ENCODE measurements around the gene IFNL1. TPM values are rescaled to one million over a fixed set of nuclear protein-coding genes. Genes with fewer than 3 reads are reported as not detected.
"Not testable (repeated sequence)": the region's sequence is repeated elsewhere in the genome, so short reads cannot be mapped to it uniquely, and the experiment has no call there.

IFNL1 gene
- polyA plus RNA-seq, 4 donors = not detected

DNA sequence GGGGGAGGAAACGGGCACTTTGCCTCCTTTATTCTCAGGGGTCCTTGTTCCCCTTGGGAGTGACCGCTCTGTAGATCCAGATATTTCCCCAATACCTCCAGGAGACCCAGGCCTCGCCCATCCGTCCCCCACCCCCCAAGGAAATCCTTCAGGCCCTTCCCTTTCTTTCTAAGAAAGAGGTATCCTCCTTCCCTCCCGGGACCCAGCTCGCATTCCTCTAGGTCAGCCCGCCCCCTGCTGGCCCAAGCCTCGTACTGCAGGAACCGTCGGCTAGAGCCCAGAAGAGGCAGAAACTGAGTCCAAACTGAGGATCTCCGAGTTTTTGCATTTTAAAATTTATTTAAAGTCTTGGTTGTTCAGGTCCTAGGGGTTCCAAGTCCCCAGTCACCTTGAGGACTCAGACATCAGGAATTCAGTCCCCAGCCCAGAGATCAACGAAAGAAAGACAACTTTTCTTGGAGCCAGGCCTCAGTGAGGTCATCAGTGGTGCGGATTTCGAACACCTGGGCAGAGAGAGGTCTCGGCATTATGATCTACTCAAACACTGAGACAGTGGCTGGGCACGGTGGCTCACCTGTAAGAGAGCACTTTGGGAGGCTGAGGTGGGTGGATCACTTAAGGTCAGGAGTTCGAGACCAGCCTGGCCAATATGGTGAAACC lies 32.0 kb downstream of the IFNL1 start:
- peak in 2 of 4 donors; percentile 49 to 70 for DNase-seq (ENCODE audit: low read depth in 4 of 4, low spot score in 2 of 4)

DNA sequence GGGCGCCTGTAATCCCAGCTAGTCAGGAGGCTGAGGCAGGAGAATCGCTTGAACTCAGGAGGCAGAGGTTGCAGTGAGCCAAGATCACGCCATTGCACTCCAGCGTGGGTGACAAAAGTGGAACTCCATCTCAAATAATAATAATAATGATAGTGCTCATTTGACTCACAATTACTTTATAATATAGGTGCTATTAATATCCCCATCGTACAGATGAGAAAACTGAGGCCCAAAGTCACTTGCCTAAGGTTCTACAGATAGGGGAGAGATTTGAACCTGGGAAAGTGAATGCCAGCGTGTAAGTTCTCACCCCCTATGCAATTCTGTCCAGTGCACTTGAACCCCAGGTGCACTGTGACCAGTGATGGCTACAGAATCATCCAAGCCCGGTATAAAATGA lies 33.7 kb downstream of the IFNL1 start:
- DNase-seq (ENCODE audit: low read depth in 4 of 4, low spot score in 2 of 4) = no peak

DNA sequence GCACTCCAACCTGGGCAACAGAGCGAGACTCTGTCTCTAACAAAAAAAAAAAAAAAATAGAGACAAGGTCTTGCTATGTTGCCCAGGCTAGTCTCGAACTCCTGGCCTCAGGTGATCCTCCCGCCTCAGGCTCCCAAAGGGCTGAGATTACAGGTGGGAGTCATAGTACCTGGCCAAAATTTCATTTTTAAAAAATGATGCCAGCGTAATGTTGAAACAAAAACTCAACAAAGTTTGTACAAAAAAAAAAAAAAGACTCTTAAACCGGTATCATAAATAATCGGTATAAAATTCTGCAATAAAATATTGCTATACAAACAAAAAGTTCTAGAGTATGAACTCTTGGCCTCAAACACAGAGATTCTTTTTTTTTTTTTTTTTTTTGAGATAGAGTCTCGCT lies 36.1 kb downstream of the IFNL1 start:
- no peak for DNase-seq (ENCODE audit: low read depth in 4 of 4, low spot score in 2 of 4)

GRCh38 chr19:39332738-39333137 lies 36.5 kb downstream of the IFNL1 start:
- DNase-seq (ENCODE audit: low read depth in 4 of 4, low spot score in 2 of 4) = not testable (repeated sequence)

DNA sequence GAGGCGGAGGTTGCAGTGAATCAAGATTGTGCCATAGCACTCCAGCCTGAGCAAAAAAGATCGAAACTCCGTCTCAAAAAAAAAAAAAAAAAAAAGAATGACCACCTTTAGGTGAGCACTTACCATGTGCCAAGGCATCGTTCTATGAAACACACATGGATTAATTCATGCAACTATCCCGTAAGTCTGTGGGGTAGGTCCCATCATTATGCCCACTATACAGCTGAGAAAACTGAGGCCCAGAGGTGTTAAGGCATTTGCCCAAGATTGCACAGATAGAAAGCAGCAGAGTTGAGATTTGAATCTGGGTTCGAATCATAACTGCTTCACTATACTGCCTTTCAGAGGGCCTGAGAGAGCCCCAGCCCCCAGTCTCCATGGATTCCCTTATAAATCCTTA lies 37.3 kb downstream of the IFNL1 start:
- no peak for DNase-seq (ENCODE audit: low read depth in 4 of 4, low spot score in 2 of 4)

DNA sequence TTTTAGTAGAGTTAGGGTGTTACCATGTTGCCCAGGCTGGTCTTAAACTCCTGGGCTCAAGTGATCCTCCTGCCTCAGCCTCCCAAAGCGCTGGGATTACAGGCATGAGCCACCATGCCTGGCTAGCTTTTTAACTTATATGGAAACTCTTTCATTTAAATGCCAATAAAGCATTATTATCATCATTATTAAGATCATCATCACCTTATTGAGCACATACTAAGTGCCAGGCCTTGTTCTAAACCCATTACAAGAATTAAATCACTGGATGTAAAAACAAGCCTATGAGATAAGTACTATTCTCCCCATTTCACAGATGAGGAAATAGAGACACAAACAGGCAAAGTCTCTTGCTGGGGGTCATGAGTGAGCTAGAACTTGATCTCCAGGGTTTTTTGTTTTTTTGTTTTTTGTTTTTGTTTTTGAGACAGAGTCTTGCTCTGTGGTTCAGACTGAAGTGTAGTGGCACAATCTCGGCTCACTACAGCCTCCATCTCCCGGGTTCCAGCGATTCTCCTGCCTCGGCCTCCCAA lies 38.3 kb downstream of the IFNL1 start:
- no peak for DNase-seq (ENCODE audit: low read depth in 4 of 4, low spot score in 2 of 4)

DNA sequence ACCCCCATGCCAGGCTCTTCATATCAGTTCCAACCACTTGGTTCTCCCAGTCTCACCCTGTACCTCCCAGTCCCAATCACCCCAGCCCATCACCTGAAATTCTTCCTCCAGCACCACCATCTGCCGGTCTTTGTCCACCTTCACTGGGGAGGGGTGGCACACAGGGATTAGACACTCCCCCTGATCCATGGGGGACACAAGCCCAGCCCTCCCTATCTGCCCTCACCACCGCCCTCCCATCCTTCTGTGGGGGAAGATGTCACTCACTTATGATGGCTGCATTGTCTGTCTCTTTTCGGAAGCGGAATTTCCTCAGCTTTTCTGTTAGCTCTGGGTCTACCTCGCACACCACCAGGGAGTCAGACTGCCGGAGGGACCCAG lies 39.0 kb downstream of the IFNL1 start:
- DNase-seq (ENCODE audit: low read depth in 4 of 4, low spot score in 2 of 4) = no peak

- DNase-seq (ENCODE audit: low read depth in 4 of 4, low spot score in 2 of 4) = no peak
Measured at GRCh38 chr19:39336483-39336882, 40.3 kb downstream of the IFNL1 start.

DNA sequence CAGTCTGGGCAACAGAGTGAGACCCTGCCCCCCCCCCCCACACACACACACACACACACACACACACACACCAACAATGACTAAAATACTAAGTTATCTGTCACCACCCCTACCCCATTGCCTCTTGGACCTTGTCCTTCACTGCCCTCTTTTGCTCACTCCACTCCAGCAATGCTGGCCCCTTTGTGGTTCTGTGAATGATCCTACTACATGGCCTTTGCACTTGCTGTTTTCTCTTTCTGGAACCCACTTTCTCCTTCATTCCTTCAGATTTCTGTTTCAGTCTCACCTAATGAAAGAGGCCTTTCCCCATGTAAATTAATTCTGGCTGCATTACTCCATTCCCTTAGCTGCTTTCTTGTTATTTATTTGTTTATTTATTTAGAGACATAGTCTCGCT lies 43.5 kb downstream of the IFNL1 start:
- DNase-seq (ENCODE audit: low read depth in 4 of 4, low spot score in 2 of 4) = no peak

GRCh38 chr19:39340156-39340555 lies 43.9 kb downstream of the IFNL1 start:
- DNase-seq (ENCODE audit: low read depth in 4 of 4, low spot score in 2 of 4) = not testable (repeated sequence)

- peak in 1 of 4 donors; percentile 32 for DNase-seq (ENCODE audit: low read depth in 4 of 4, low spot score in 2 of 4)
Measured at GRCh38 chr19:39341129-39341718, 45.0 kb downstream of the IFNL1 start.

GRCh38 chr19:39341719-39342604 lies 45.8 kb downstream of the IFNL1 start, which contains the start of gene SAMD4B:
Gene SAMD4B, plus strand, starts transcription at chr19:39342421. Its CDS starts 14,473 bp downstream, at chr19:39356894.
- DNase-seq (ENCODE audit: low read depth in 4 of 4, low spot score in 2 of 4) = peak; percentile 89 to 95 (median 95)

GRCh38 chr19:39342647-39343305 lies 46.6 kb downstream of the IFNL1 start:
- DNase-seq (ENCODE audit: low read depth in 4 of 4, low spot score in 2 of 4) = no peak

- DNase-seq (ENCODE audit: low read depth in 4 of 4, low spot score in 2 of 4) = no peak
Measured at GRCh38 chr19:39345956-39346355, 49.7 kb downstream of the IFNL1 start.

- no peak for DNase-seq (ENCODE audit: low read depth in 4 of 4, low spot score in 2 of 4)
Measured at GRCh38 chr19:39347332-39348164, 51.3 kb downstream of the IFNL1 start.

Other genes with a start within 250 kb of the IFNL1 start
- 1 to 10 TPM in 1 of 4 donors, under 1 TPM in 3; 0.13 to 1.5 (median 0.56) TPM for gene ACP7, start 212.0 kb upstream of the IFNL1 start, polyA plus RNA-seq (ENCODE audit: insufficient read length in 4 of 4)
- 10 to 100 TPM; 42.6 to 80.8 (median 71.0) TPM for gene PAK4, start 170.6 kb upstream of the IFNL1 start, polyA plus RNA-seq (ENCODE audit: insufficient read length in 4 of 4)
- 1 to 10 TPM in 3 of 4 donors, under 1 TPM in 1; 0.99 to 4.0 (median 1.4) TPM for gene NCCRP1, start 99.4 kb upstream of the IFNL1 start, polyA plus RNA-seq (ENCODE audit: insufficient read length in 4 of 4)
- gene SYCN, start 92.1 kb upstream of the IFNL1 start, polyA plus RNA-seq (ENCODE audit: insufficient read length in 4 of 4) = not detected
- gene IFNL3, start 51.4 kb upstream of the IFNL1 start, polyA plus RNA-seq (ENCODE audit: insufficient read length in 4 of 4) = not detected
- gene IFNL4, start 47.6 kb upstream of the IFNL1 start, polyA plus RNA-seq (ENCODE audit: insufficient read length in 4 of 4) = under 1 TPM in 1 of 4 donors, not detected in 3; 0.09 TPM
- gene IFNL2, start 28.0 kb upstream of the IFNL1 start, polyA plus RNA-seq (ENCODE audit: insufficient read length in 4 of 4) = not detected
- gene LRFN1, start 24.5 kb downstream of the IFNL1 start, polyA plus RNA-seq (ENCODE audit: insufficient read length in 4 of 4) = 1 to 10 TPM in 3 of 4 donors, under 1 TPM in 1; 0.75 to 2.9 (median 2.1) TPM
- gene GMFG, start 39.6 kb downstream of the IFNL1 start, polyA plus RNA-seq (ENCODE audit: insufficient read length in 4 of 4) = 10 to 100 TPM; 20.4 to 29.0 (median 25.2) TPM
- gene SAMD4B, start 46.0 kb downstream of the IFNL1 start, polyA plus RNA-seq (ENCODE audit: insufficient read length in 4 of 4) = 100 to 1,000 TPM in 3 of 4 donors, 10 to 100 TPM in 1; 86.6 to 165 (median 124) TPM
- gene PAF1, start 94.7 kb downstream of the IFNL1 start, polyA plus RNA-seq (ENCODE audit: insufficient read length in 4 of 4) = 10 to 100 TPM; 65.6 to 74.3 (median 68.5) TPM
- gene MED29, start 95.0 kb downstream of the IFNL1 start, polyA plus RNA-seq (ENCODE audit: insufficient read length in 4 of 4) = 10 to 100 TPM; 38.4 to 44.9 (median 40.8) TPM
- gene ZFP36, start 110.4 kb downstream of the IFNL1 start, polyA plus RNA-seq (ENCODE audit: insufficient read length in 4 of 4) = 10 to 100 TPM; 18.0 to 77.6 (median 30.0) TPM
- gene PLEKHG2, start 116.3 kb downstream of the IFNL1 start, polyA plus RNA-seq (ENCODE audit: insufficient read length in 4 of 4) = 100 to 1,000 TPM in 2 of 4 donors, 10 to 100 TPM in 2; 56.7 to 139 (median 101) TPM
- 1,000 to 10,000 TPM; 1,223 to 1,602 (median 1,296) TPM for gene RPS16, start 139.5 kb downstream of the IFNL1 start, polyA plus RNA-seq (ENCODE audit: insufficient read length in 4 of 4)
- 100 to 1,000 TPM; 107 to 161 (median 145) TPM for gene SUPT5H, start 149.2 kb downstream of the IFNL1 start, polyA plus RNA-seq (ENCODE audit: insufficient read length in 4 of 4)
- 10 to 100 TPM; 71.6 to 96.3 (median 87.8) TPM for gene TIMM50, start 184.4 kb downstream of the IFNL1 start, polyA plus RNA-seq (ENCODE audit: insufficient read length in 4 of 4)
- gene DLL3, start 202.5 kb downstream of the IFNL1 start, polyA plus RNA-seq (ENCODE audit: insufficient read length in 4 of 4) = under 1 TPM; 0.51 to 0.87 (median 0.67) TPM
- gene SELENOV, start 218.7 kb downstream of the IFNL1 start, polyA plus RNA-seq (ENCODE audit: insufficient read length in 4 of 4) = 10 to 100 TPM in 1 of 4 donors, 1 to 10 TPM in 3; 5.0 to 10.1 (median 7.4) TPM
- 1 to 10 TPM; 3.8 to 6.0 (median 5.1) TPM for gene EID2B, start 236.4 kb downstream of the IFNL1 start, polyA plus RNA-seq (ENCODE audit: insufficient read length in 4 of 4)
- 10 to 100 TPM; 17.7 to 23.1 (median 20.9) TPM for gene EID2, start 243.8 kb downstream of the IFNL1 start, polyA plus RNA-seq (ENCODE audit: insufficient read length in 4 of 4)